Neural cell (in vitro differentiated cells): ENCODE measurements around the gene AGO3. TPM values are rescaled to one million over a fixed set of nuclear protein-coding genes. Genes with fewer than 3 reads are reported as not detected.

Source experiments
- H2AFZ ChIP-seq: fragments of 200-600, 300-800 bp; sonication (generic), shearing (Covaris generic); 2 replicates; pipeline ENCODE4 v1.6.0; 2014; ENCODE audit warnings: low read depth, mild to moderate bottlenecking, antibody characterized with exemption, low read length, moderate library complexity
- H3F3A ChIP-seq: fragments of 200-600 bp; shearing (Covaris generic); 2 replicates; pipeline ENCODE4 v1.6.1; 2016; ENCODE audit warnings: mild to moderate bottlenecking, moderate library complexity, mixed read lengths, antibody characterized with exemption, low read length; ENCODE audit not compliant: insufficient read depth, poor library complexity, severe bottlenecking
- H3K27ac ChIP-seq: fragments of 200-600, 300-800 bp; sonication (generic), shearing (Covaris generic); 2 replicates; pipeline ENCODE4 v1.5.1; 2014; ENCODE audit warnings: mild to moderate bottlenecking, low read length, moderate library complexity
- H3K27me3 ChIP-seq: fragments of 300-800, 200-600 bp; sonication (generic), shearing (Covaris generic); 2 replicates; pipeline ENCODE4 v1.6.0; 2014; ENCODE audit warnings: mild to moderate bottlenecking, low read depth, low read length, moderate library complexity; ENCODE audit not compliant: insufficient read depth
- H3K36me3 ChIP-seq: fragments of 300-800, 200-600 bp; sonication (generic), shearing (Covaris generic); 2 replicates; pipeline ENCODE4 v1.5.1; 2014; ENCODE audit warnings: mild to moderate bottlenecking, antibody characterized with exemption, low read length, moderate library complexity; ENCODE audit not compliant: insufficient read depth
- H3K4me2 ChIP-seq: fragments of 300-800, 200-600 bp; sonication (generic), shearing (Covaris generic); 2 replicates; pipeline ENCODE4 v1.6.0; 2014; ENCODE audit warnings: mild to moderate bottlenecking, low read length
- H3K4me3 ChIP-seq: fragments of 300-800, 200-600 bp; sonication (generic), shearing (Covaris generic); 2 replicates; pipeline ENCODE4 v1.5.1; 2014; ENCODE audit warnings: mild to moderate bottlenecking, low read length, moderate library complexity
- H3K79me2 ChIP-seq: fragments of 200-600 bp; shearing (Covaris generic); replicated peaks from 2 replicates; pipeline ENCODE4 v1.6.0; 2014; ENCODE audit warnings: mild to moderate bottlenecking, low read length, moderate library complexity; ENCODE audit not compliant: insufficient read depth
- H3K9ac ChIP-seq: fragments of 300-800, 200-600 bp; sonication (generic), shearing (Covaris generic); 2 replicates; pipeline ENCODE4 v1.6.1; 2016; ENCODE audit warnings: mild to moderate bottlenecking, low read length, mixed read lengths
- H3K9me2 ChIP-seq: fragments of 200-600 bp; shearing (Covaris generic); 2 replicates; pipeline ENCODE4 v1.6.1; 2016; ENCODE audit warnings: mild to moderate bottlenecking, low read length, mixed read lengths; ENCODE audit not compliant: insufficient read depth
- H3K9me3 ChIP-seq: fragments of 200-600, 300-800 bp; sonication (generic), shearing (Covaris generic); 2 replicates; pipeline ENCODE4 v1.6.1; 2016; ENCODE audit warnings: mild to moderate bottlenecking, mixed run types, low read length, moderate library complexity, mixed read lengths
- H4K20me1 ChIP-seq: fragments of 200-600 bp; shearing (Covaris generic); 2 replicates; pipeline ENCODE4 v1.6.1; 2016; ENCODE audit warnings: mild to moderate bottlenecking, mixed run types; ENCODE audit not compliant: insufficient read depth
- EP300 ChIP-seq: fragments of 450-650 bp; conservative IDR thresholded peaks from 2 replicates; pipeline ENCODE4 v1.6.1; 2014; ENCODE audit warnings: antibody characterized with exemption, mild to moderate bottlenecking, moderate library complexity; ENCODE audit not compliant: poor library complexity, severe bottlenecking
- EZH2 ChIP-seq: fragments of 200-600, 300-800 bp; shearing (Covaris generic), sonication (generic); IDR thresholded peaks from 2 replicates; pipeline ENCODE4 v1.6.1; 2014; ENCODE audit warnings: antibody characterized with exemption, low read length, borderline replicate concordance, mild to moderate bottlenecking; ENCODE audit not compliant: insufficient read depth, poor library complexity, severe bottlenecking
- MXI1 ChIP-seq: fragments of 450-650 bp; conservative IDR thresholded peaks from 2 replicates; pipeline ENCODE4 v1.6.1; 2014; ENCODE audit warnings: antibody characterized with exemption, mild to moderate bottlenecking; ENCODE audit not compliant: poor library complexity, severe bottlenecking
- POLR2AphosphoS5 ChIP-seq: IDR thresholded peaks from 2 replicates; pipeline ENCODE4 v1.6.1; 2012
- RAD21 ChIP-seq: fragments of 450-650 bp; conservative IDR thresholded peaks from 2 replicates; pipeline ENCODE4 v1.6.1; 2014; ENCODE audit warnings: antibody characterized with exemption, mild to moderate bottlenecking, moderate library complexity
- SMC3 ChIP-seq: fragments of 450-650 bp; conservative IDR thresholded peaks from 2 replicates; pipeline ENCODE4 v1.6.1; 2014; ENCODE audit warnings: antibody characterized with exemption, mild to moderate bottlenecking, moderate library complexity; ENCODE audit not compliant: poor library complexity
- TAF1 ChIP-seq: IDR thresholded peaks from 2 replicates; pipeline ENCODE4 v1.6.1; 2012; ENCODE audit warnings: low read depth
- polyA plus RNA-seq: library from polyadenylated mRNA; depleted of rRNA; stranded (reverse); fragments of >200 nt; gene quantifications from 2 replicates; pipeline ENCODE4 v1.2.3, GENCODE V29; 2014
- TF ChIP-seq, protein P1 (sequence below): IDR thresholded peaks from 2 replicates; pipeline ENCODE4 v1.6.1; 2012; ENCODE audit warnings: borderline replicate concordance
- TF ChIP-seq, protein P2 (sequence below): fragments of 450-650 bp; IDR thresholded peaks from 2 replicates; pipeline ENCODE4 v1.5.1; 2014; ENCODE audit warnings: antibody characterized with exemption, mild to moderate bottlenecking, moderate library complexity; ENCODE audit not compliant: poor library complexity, severe bottlenecking

The AGO3 gene
- polyA plus RNA-seq, 1 donor from 2014 or later, result 9.4 TPM

DNA sequence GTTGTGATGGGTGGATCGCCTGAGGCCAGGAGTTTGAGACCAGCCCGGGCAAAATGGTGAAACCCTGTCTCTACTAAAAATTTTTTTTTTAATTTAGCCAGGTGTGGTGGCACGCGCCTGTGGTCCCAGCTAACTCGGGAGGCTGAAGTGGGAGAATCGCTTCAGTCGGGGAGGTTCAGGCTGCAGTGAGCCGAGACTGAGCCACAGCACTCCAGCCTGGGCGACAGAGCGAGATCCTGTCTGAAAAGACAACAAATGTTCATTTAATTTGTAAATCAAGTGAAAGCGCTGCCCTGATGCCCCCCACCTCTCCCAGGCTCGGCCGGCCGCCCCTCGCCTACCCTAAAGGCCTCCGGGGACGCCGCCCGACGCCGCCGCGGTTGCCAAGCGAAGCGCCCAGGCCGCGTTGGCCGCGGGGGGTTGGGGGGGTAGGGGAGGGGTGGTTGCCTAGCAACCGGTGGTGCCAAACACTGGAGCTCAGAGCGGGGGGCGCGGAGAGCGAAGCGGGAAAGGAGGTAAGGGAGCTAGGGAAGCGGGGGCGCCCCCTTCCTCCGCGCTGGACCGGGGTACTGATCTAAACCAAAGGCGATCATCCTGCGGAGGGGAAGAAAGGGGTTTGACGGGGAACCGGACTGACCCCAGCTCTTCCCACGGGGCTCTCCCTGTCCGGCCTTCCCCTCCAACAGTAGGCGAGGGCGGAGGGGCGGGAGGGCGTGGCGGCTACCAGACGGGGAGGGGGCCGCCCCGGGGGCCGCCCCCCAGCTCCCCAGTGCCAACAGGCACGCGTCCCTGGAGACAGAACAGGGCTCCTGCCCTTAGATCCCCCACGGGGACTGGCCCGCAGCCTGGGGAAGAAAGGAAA lies 153.0 kb downstream of the AGO3 start, which contains the start of gene TEKT2:
TSS of gene TEKT2 (plus strand) at position 460 of the 862 bp plus-strand sequence. CDS start 828 bp downstream, outside the sequence.
- H2AFZ ChIP-seq, result peak within 1 kb of the TSS; percentile 83
- H3K9me2 ChIP-seq, result no peaks in the 10 kb centered on the region
- peak within 1 kb of the TSS; percentile 80 for H3K4me3 ChIP-seq
- H4K20me1 ChIP-seq, result no peaks in the 10 kb centered on the region
- H3K9ac ChIP-seq, result peak within 1 kb of the TSS; percentile 82
- no peaks in the 10 kb centered on the region for H3F3A ChIP-seq
- TF ChIP-seq RAD21 (no peak), MXI1 (peak; percentile 45), TAF1 (no peak), POLR2AphosphoS5 (peak; percentile 77), EZH2 (no peak), EP300 (peak; percentile 41), SMC3 (peak; percentile 10)
- TF ChIP-seq, protein P1, sequence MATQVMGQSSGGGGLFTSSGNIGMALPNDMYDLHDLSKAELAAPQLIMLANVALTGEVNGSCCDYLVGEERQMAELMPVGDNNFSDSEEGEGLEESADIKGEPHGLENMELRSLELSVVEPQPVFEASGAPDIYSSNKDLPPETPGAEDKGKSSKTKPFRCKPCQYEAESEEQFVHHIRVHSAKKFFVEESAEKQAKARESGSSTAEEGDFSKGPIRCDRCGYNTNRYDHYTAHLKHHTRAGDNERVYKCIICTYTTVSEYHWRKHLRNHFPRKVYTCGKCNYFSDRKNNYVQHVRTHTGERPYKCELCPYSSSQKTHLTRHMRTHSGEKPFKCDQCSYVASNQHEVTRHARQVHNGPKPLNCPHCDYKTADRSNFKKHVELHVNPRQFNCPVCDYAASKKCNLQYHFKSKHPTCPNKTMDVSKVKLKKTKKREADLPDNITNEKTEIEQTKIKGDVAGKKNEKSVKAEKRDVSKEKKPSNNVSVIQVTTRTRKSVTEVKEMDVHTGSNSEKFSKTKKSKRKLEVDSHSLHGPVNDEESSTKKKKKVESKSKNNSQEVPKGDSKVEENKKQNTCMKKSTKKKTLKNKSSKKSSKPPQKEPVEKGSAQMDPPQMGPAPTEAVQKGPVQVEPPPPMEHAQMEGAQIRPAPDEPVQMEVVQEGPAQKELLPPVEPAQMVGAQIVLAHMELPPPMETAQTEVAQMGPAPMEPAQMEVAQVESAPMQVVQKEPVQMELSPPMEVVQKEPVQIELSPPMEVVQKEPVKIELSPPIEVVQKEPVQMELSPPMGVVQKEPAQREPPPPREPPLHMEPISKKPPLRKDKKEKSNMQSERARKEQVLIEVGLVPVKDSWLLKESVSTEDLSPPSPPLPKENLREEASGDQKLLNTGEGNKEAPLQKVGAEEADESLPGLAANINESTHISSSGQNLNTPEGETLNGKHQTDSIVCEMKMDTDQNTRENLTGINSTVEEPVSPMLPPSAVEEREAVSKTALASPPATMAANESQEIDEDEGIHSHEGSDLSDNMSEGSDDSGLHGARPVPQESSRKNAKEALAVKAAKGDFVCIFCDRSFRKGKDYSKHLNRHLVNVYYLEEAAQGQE, result no peak
- TF ChIP-seq, protein P2, sequence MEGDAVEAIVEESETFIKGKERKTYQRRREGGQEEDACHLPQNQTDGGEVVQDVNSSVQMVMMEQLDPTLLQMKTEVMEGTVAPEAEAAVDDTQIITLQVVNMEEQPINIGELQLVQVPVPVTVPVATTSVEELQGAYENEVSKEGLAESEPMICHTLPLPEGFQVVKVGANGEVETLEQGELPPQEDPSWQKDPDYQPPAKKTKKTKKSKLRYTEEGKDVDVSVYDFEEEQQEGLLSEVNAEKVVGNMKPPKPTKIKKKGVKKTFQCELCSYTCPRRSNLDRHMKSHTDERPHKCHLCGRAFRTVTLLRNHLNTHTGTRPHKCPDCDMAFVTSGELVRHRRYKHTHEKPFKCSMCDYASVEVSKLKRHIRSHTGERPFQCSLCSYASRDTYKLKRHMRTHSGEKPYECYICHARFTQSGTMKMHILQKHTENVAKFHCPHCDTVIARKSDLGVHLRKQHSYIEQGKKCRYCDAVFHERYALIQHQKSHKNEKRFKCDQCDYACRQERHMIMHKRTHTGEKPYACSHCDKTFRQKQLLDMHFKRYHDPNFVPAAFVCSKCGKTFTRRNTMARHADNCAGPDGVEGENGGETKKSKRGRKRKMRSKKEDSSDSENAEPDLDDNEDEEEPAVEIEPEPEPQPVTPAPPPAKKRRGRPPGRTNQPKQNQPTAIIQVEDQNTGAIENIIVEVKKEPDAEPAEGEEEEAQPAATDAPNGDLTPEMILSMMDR, result peak; percentile 21
- H3K36me3 ChIP-seq, result no peaks in the 10 kb centered on the region
- no peaks in the 10 kb centered on the region for H3K79me2 ChIP-seq
- H3K27ac ChIP-seq, result peak within 1 kb of the TSS; percentile 52
- H3K27me3 ChIP-seq, result no peaks in the 10 kb centered on the region
- H3K4me2 ChIP-seq, result peak within 1 kb of the TSS; percentile 48
- H3K9me3 ChIP-seq, result no peaks in the 10 kb centered on the region

DNA sequence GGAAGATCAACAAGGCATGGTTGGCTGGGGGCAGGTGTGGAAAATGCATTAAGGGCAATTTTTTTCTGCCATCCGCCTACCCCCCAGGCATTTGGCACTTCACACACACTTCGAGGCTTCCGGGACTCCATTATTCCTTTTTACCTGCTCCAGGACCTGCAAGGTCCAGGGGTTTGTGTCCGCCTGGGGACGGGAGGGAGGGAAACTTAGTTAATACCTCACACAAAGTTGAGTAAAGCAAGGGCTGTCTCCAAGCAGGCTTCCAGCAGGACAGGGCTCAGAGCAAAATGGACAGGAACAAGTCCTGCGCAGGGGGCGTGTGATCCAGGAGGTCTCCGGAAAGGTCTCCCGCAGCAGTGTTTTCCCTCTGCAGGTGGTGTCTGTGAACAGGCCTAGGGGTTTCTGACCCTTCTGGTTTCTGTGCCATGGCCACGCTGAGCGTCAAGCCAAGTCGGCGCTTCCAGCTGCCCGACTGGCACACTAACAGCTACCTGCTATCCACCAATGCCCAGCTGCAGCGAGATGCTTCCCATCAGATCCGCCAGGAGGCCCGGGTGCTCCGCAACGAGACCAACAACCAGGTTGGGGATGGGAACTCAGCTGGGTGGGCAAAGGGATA lies 153.7 kb downstream of the AGO3 start:
- Histone ChIP-seq H3K27ac (peak overlapping the region; percentile 52), H3K27me3 (no peaks in the 10 kb centered on the region), H3K9ac (peak overlapping the region; percentile 82), H4K20me1 (no peaks in the 10 kb centered on the region), H3K79me2 (peaks cover 5% of the 10 kb centered on the region), H3K36me3 (no peaks in the 10 kb centered on the region), H3K4me3 (peak overlapping the region; percentile 80), H3K9me2 (no peaks in the 10 kb centered on the region), H3K4me2 (peak overlapping the region; percentile 48), H3K9me3 (no peaks in the 10 kb centered on the region), H2AFZ (peak overlapping the region; percentile 83), H3F3A (no peaks in the 10 kb centered on the region)
- TF ChIP-seq POLR2AphosphoS5 (no peak), MXI1 (no peak), EZH2 (no peak), RAD21 (no peak), EP300 (no peak), SMC3 (no peak), TAF1 (no peak)
- TF ChIP-seq, protein P1, result no peak
- TF ChIP-seq, protein P2, result no peak
